Measurements from ENCODE around the gene TGIF2. TPM values are rescaled to one million over a fixed set of nuclear protein-coding genes. Genes with fewer than 3 reads are reported as not detected.

Gene TGIF2
- total and polyA plus RNA-seq, 2 of the 8 experiments (the other 6 are each of a cell fraction or from before 2014, with no cell fraction given) = 49.7 to 76.7 TPM

DNA sequence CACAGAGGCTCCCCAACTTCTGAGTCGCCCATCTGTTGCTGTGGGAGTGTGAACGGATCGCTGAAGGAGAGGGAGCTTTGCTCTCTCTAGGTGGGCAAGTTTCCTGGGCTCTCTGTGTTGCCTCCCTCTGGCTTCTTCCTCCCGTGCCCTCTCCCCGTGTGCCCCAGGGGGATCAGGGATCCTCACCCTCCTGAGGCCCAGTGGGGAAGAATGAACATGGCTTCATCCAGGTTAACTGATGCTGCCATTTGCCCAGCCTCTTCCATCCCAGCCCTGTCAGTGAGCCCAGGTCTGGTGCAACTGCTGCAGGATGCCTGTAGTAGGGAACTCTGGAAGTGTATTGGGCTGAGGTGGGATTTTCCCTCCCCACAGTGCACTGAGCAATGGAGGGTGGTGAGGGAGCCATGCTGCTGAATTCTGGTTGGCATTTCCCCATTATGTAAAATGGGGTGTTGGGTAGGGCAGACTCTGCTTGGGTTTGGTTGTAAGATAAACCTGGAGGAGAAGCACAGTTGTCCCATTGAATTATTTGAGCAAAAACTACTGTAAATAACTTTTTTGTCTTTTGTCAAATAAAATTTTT lies 20.0 kb downstream of the TGIF2 start:
- Histone ChIP-seq H2AFZ (ENCODE audit: low read length) (no peak overlapping the region), H3K23ac (ENCODE audit: insufficient read length) (no peak overlapping the region), H3K4me2 (ENCODE audit: insufficient read depth in 1 of 2, low read depth in 2 of 2, low read length in 2 of 2) (no peak overlapping the region), H2BK5ac (ENCODE audit: low read depth, low read length) (no peak overlapping the region), H2BK12ac (ENCODE audit: low read depth, low read length) (no peak overlapping the region), H3K79me1 (ENCODE audit: low read depth, low read length) (peaks cover 3% of the 10 kb centered on the region), H3K4me1 (replicated peaks in 1 of 4; ENCODE audit: control insufficient read depth in 3 of 4, insufficient read depth in 4 of 4, low read length in 3 of 4) (peaks cover 0 to 12% (median 4%) of the 10 kb centered on the region in 4 experiments; a peak in 6 of 7 replicates), H2BK15ac (ENCODE audit: low read length) (no peak overlapping the region), H3K79me2 (ENCODE audit: control insufficient read depth in 1 of 2, insufficient read depth in 2 of 2, low read length in 2 of 2) (no peaks in the 10 kb centered on the region; a peak in 1 of 4 replicates), H3K14ac (ENCODE audit: insufficient read length) (no peak overlapping the region), H3K9me3 (ENCODE audit: insufficient read depth in 2 of 2, low read depth in 1 of 2, low read length in 1 of 2) (no peaks in the 10 kb centered on the region), H3K56ac (replicated peaks; ENCODE audit: insufficient read length, low read depth, low read length) (no peak overlapping the region), H3K4ac (replicated peaks; ENCODE audit: insufficient read length, low read depth, low read length) (no peak overlapping the region), H2BK20ac (ENCODE audit: low read length) (no peak overlapping the region), H3K9ac (replicated peaks in 1 of 4; ENCODE audit: extremely low read depth in 1 of 4, low read depth in 3 of 4, low read length in 3 of 4) (no peak overlapping the region), H4K5ac (ENCODE audit: insufficient read length, low read depth, low read length) (no peak overlapping the region), H4K8ac (ENCODE audit: extremely low read depth, insufficient read depth, low read length) (no peak overlapping the region), H2AK5ac (ENCODE audit: low read depth, low read length) (no peak overlapping the region), H3K4me3 (ENCODE audit: extremely low read depth in 1 of 4, insufficient read depth in 2 of 4, low read depth in 3 of 4, low read length in 4 of 4) (no peak overlapping the region), H3K27me3 (replicated peaks in 1 of 4; ENCODE audit: control insufficient read depth in 3 of 4, extremely low read depth in 1 of 4, insufficient read depth in 3 of 4, low read length in 3 of 4) (no peaks in the 10 kb centered on the region), H3K36me3 (ENCODE audit: control insufficient read depth in 2 of 4, insufficient read depth in 4 of 4, low read length in 3 of 4) (peaks cover 9 to 27% (median 19%) of the 10 kb centered on the region in 4 experiments; a peak in 5 of 8 replicates), H3K23me2 (ENCODE audit: low read depth, low read length) (0 out of 2 replicates have a peak, but pooled peaks cover 1% of the 10 kb centered on the region), H2BK120ac (replicated peaks; ENCODE audit: low read depth, low read length) (no peak overlapping the region), H3K18ac (ENCODE audit: extremely low read depth, low read length) (no peak overlapping the region), H3K27ac (ENCODE audit: low read depth, low read length) (no peak overlapping the region), H4K91ac (replicated peaks; ENCODE audit: insufficient read length, low read length) (no peak overlapping the region), H4K20me1 (replicated peaks in 1 of 2; ENCODE audit: control insufficient read depth in 1 of 2, insufficient read depth in 2 of 2, low read length in 2 of 2) (peaks cover 0 to 2% of the 10 kb centered on the region in 2 experiments)
- WGBS, 2 experiments (ENCODE audit: extremely low coverage in 1 of 2, insufficient coverage in 1 of 2, insufficient read length in 1 of 2, insufficient replicate concordance in 2 of 2, low coverage in 1 of 2, low lambda C conversion rate in 2 of 2, missing lambda C conversion rate in 1 of 2) = 96% methylated on average over 5 of the region's 5 CpGs; no CpG with 5 or more reads in 1 of the 2 experiments
- no peak for TF ChIP-seq RBBP5 (IDR thresholded peaks at IDR 0.05; ENCODE audit: borderline replicate concordance, low read depth, low read length)
- CTCF ChIA-PET (ENCODE audit: partially characterized antibody) = interaction anchor here (1.3 to 14.2 kb wide), 7 partner anchors 9 to 136 kb away, joined by 4 to 202 read pairs (median 13); partner anchors contain the start of genes RAB5IF and TGIF2
- POLR2A ChIA-PET (ENCODE audit: partially characterized antibody) = interaction anchor here (1.0 to 26.6 kb wide), 3 partner anchors 6 to 20 kb away, joined by 4 to 388 read pairs (median 71); partner anchors contain the start of gene TGIF2
- FAIRE-seq = no peak
- DNase-seq (ENCODE audit: low read depth in 1 of 2, low spot score in 2 of 2) = no peak
